Liver (tissue), 9 donors: ENCODE results near the gene CLIC6. TPM values are rescaled to one million over a fixed set of nuclear protein-coding genes. Genes with fewer than 3 reads are reported as not detected.

ENCODE experiments used
- DNase-seq: peaks from one replicate; pipeline ENCODE4 v3.0.0-alpha.2; 2017; ENCODE audit warnings: low spot score
- H3K27ac ChIP-seq, 2 donors: one replicate each; pipeline ENCODE4 v1.7.0; 2013; ENCODE audit warnings: inconsistent platforms in 2 of 2, low read length in 2 of 2, control low read depth in 1 of 2, low read depth in 1 of 2, mild to moderate bottlenecking in 1 of 2
- H3K27me3 ChIP-seq, 4 donors: one replicate each; pipeline versions ENCODE4 v1.6.1 to v1.7.0; 2013; ENCODE audit warnings: low read length in 3 of 4, inconsistent platforms in 1 of 4, mild to moderate bottlenecking in 1 of 4, moderate library complexity in 1 of 4; ENCODE audit not compliant: control insufficient read depth in 4 of 4, insufficient read depth in 4 of 4
- H3K36me3 ChIP-seq, 4 donors: one replicate each; pipeline versions ENCODE4 v1.6.1 to v1.7.0; 2013; ENCODE audit warnings: low read length in 3 of 4, mild to moderate bottlenecking in 3 of 4, low read depth in 1 of 4, moderate library complexity in 1 of 4; ENCODE audit not compliant: control insufficient read depth in 4 of 4, insufficient read depth in 3 of 4
- H3K4me1 ChIP-seq, 4 donors: one replicate each; pipeline versions ENCODE4 v1.6.1 to v1.7.0; 2013; ENCODE audit warnings: low read length in 3 of 4, mild to moderate bottlenecking in 3 of 4, moderate library complexity in 1 of 4; ENCODE audit not compliant: control insufficient read depth in 4 of 4, insufficient read depth in 4 of 4
- H3K4me3 ChIP-seq, 3 donors: one replicate each; pipeline versions ENCODE4 v1.6.1 to v1.7.0; 2013; ENCODE audit warnings: low read length in 3 of 3, control low read depth in 1 of 3, low read depth in 1 of 3, mild to moderate bottlenecking in 1 of 3
- H3K9ac ChIP-seq, 2 donors: one replicate each; pipeline ENCODE4 v1.7.0; 2013; ENCODE audit warnings: low read length in 2 of 2, mild to moderate bottlenecking in 2 of 2, moderate library complexity in 2 of 2, control low read depth in 1 of 2, low read depth in 1 of 2
- H3K9me3 ChIP-seq, 4 donors: one replicate each; pipeline versions ENCODE4 v1.6.1 to v1.7.0; 2013; ENCODE audit warnings: low read length in 3 of 4; ENCODE audit not compliant: control insufficient read depth in 4 of 4
- EGR1 ChIP-seq, 2 donors: IDR thresholded peaks; 2 replicates each; pipeline ENCODE4 v1.6.1; 2016 to 2018; ENCODE audit warnings: antibody characterized with exemption in 2 of 2, low read depth in 2 of 2
- FOXA1 ChIP-seq: IDR thresholded peaks from 2 replicates; pipeline ENCODE4 v1.6.1; 2016; ENCODE audit warnings: antibody characterized with exemption
- FOXA2 ChIP-seq: IDR thresholded peaks from 2 replicates; pipeline ENCODE4 v1.6.1; 2016; ENCODE audit warnings: antibody characterized with exemption
- GABPA ChIP-seq, 2 donors: IDR thresholded peaks in 1 of 2; conservative IDR thresholded peaks in 1 of 2; 2 replicates each; pipeline ENCODE4 v1.6.1; 2016; ENCODE audit warnings: antibody characterized with exemption in 2 of 2, mild to moderate bottlenecking in 1 of 2, moderate library complexity in 1 of 2
- HNF4A ChIP-seq, 2 donors: conservative IDR thresholded peaks; 2 replicates each; pipeline ENCODE4 v1.6.1; 2016; ENCODE audit warnings: antibody characterized with exemption in 2 of 2, mild to moderate bottlenecking in 2 of 2
- HNF4G ChIP-seq: IDR thresholded peaks from 2 replicates; pipeline ENCODE4 v1.6.1; 2016; ENCODE audit warnings: antibody characterized with exemption
- JUND ChIP-seq, 2 donors: IDR thresholded peaks; 2 replicates each; pipeline ENCODE4 v1.6.1; 2016; ENCODE audit warnings: antibody characterized with exemption in 2 of 2
- NR2F2 ChIP-seq: IDR thresholded peaks from 2 replicates; pipeline ENCODE4 v1.6.1; 2016; ENCODE audit warnings: antibody characterized with exemption
- RAD21 ChIP-seq, 2 donors: IDR thresholded peaks; 2 replicates each; pipeline ENCODE4 v1.6.1; 2016; ENCODE audit warnings: antibody characterized with exemption in 2 of 2, mild to moderate bottlenecking in 2 of 2
- RXRA ChIP-seq, 2 donors: IDR thresholded peaks; 2 replicates each; pipeline ENCODE4 v1.6.1; 2017 to 2018; ENCODE audit warnings: antibody characterized with exemption in 2 of 2, mild to moderate bottlenecking in 1 of 2
- SP1 ChIP-seq: IDR thresholded peaks from 2 replicates; pipeline ENCODE4 v1.6.1; 2018; ENCODE audit warnings: antibody characterized with exemption, mild to moderate bottlenecking
- TAF1 ChIP-seq: conservative IDR thresholded peaks from 2 replicates; pipeline ENCODE4 v1.6.1; 2016; ENCODE audit warnings: antibody characterized with exemption, mild to moderate bottlenecking
- YY1 ChIP-seq: IDR thresholded peaks from 2 replicates; pipeline ENCODE4 v1.6.1; 2016; ENCODE audit warnings: antibody characterized with exemption, mild to moderate bottlenecking
- WGBS: extraction: QIAGEN DNeasy Blood & Tissue Kit; methylation state at CpG from one replicate; pipeline ENCODE4 v1.1.7; 2013; 5-methylcytosine and 5-hydroxymethylcytosine counted together
- polyA plus RNA-seq, 2 donors: library from polyadenylated mRNA; stranded (reverse) in 1 of 2; unstranded in 1 of 2; fragments of 200-250 nt in 1 of 2; fragments of >200 nt in 1 of 2; fragmentation: Nextera tagmentation in 1 of 2; extraction: Ambion mirVana in 1 of 2; gene quantifications; one replicate each; pipeline versions ENCODE4 v1.2.1 to v1.2.3, GENCODE V29; 2013 to 2015
- total RNA-seq, 2 donors: library from RNA; depleted of rRNA; stranded (reverse); fragments of >200 nt; gene quantifications; one replicate each; pipeline ENCODE4 v1.2.3, GENCODE V29; 2014
- TF ChIP-seq, protein P1 (sequence below): IDR thresholded peaks from 2 replicates; pipeline ENCODE4 v1.6.1; 2016; ENCODE audit warnings: antibody characterized with exemption
- TF ChIP-seq, protein P2 (sequence below): IDR thresholded peaks from 2 replicates; pipeline ENCODE4 v1.6.1; 2016; ENCODE audit warnings: antibody characterized with exemption
- TF ChIP-seq, protein P3 (sequence below): IDR thresholded peaks from 2 replicates; pipeline ENCODE4 v1.6.1; 2016; ENCODE audit warnings: antibody characterized with exemption
- TF ChIP-seq, protein P4 (sequence below): fragments of 150-350 bp; IDR thresholded peaks from 2 replicates; pipeline ENCODE4 v1.5.1; 2017; ENCODE audit warnings: improper control_type of control experiment, low read depth, low read length; ENCODE audit not compliant: missing input control
- TF ChIP-seq, protein P5 (sequence below): IDR thresholded peaks from 2 replicates; pipeline ENCODE4 v1.6.1; 2016; ENCODE audit warnings: antibody characterized with exemption, mild to moderate bottlenecking
- donor health status: healthy.
- donor health status: healthy.
- donor health status: healthy.
- donor health status: healthy.
- donor health status: healthy.

The CLIC6 gene
- total and polyA plus RNA-seq, 4 donors = 0.05 to 0.59 (median 0.23) TPM

DNA sequence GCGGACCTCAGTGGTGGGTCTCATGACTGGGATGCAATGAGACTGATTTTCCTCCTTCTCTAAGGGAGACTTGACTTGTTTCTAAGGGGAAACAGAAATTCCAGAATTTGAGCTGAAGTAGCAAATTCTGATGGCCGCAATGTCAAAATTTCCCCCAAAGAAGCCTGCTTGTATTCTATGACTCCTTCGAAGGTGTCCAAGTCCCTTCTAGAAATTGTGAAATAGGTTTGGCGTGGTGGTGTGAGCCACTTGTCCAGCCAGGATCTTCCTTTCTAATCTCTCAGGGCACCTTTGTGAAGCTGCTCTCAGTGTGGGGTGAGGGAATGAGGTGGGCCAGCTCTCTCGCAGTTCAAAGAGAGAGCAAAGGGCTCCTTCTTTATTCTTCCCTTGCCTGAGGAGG is 19.9 kb downstream of the CLIC6 start:
- H3K4me1 ChIP-seq = peaks cover 0 to 3% (median 1%) of the 10 kb centered on the region in 4 donors
- TF ChIP-seq EGR1 (IDR thresholded peaks at IDR 0.05; ENCODE audit: low read depth in 2 of 2) (no peak), NR2F2 (no peak), GABPA (IDR thresholded peaks at IDR 0.05 in 1 of 2, conservative IDR thresholded peaks at IDR 0.05 in 1 of 2) (no peak), HNF4A (conservative IDR thresholded peaks at IDR 0.05) (no peak), SP1 (no peak), JUND (IDR thresholded peaks at IDR 0.05) (no peak), RXRA (IDR thresholded peaks at IDR 0.05) (no peak), FOXA1 (no peak), TAF1 (no peak), RAD21 (IDR thresholded peaks at IDR 0.05) (no peak), HNF4G (no peak), YY1 (no peak)
- TF ChIP-seq, protein P1, sequence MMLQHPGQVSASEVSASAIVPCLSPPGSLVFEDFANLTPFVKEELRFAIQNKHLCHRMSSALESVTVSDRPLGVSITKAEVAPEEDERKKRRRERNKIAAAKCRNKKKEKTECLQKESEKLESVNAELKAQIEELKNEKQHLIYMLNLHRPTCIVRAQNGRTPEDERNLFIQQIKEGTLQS = no peak
- TF ChIP-seq, protein P2, sequence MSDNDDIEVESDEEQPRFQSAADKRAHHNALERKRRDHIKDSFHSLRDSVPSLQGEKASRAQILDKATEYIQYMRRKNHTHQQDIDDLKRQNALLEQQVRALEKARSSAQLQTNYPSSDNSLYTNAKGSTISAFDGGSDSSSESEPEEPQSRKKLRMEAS = no peak
- TF ChIP-seq, protein P3, sequence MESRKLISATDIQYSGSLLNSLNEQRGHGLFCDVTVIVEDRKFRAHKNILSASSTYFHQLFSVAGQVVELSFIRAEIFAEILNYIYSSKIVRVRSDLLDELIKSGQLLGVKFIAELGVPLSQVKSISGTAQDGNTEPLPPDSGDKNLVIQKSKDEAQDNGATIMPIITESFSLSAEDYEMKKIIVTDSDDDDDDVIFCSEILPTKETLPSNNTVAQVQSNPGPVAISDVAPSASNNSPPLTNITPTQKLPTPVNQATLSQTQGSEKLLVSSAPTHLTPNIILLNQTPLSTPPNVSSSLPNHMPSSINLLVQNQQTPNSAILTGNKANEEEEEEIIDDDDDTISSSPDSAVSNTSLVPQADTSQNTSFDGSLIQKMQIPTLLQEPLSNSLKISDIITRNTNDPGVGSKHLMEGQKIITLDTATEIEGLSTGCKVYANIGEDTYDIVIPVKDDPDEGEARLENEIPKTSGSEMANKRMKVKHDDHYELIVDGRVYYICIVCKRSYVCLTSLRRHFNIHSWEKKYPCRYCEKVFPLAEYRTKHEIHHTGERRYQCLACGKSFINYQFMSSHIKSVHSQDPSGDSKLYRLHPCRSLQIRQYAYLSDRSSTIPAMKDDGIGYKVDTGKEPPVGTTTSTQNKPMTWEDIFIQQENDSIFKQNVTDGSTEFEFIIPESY = no peak
- H3K9ac ChIP-seq = no peak overlapping the region
- no peaks in the 10 kb centered on the region for H3K9me3 ChIP-seq
- 85% methylated on average over 5 of the region's 5 CpGs for WGBS
- no peaks in the 10 kb centered on the region for H3K36me3 ChIP-seq
- H3K4me3 ChIP-seq = no peak overlapping the region
- peaks cover 0 to 15% (median 0%) of the 10 kb centered on the region in 4 donors for H3K27me3 ChIP-seq
- DNase-seq = no peak
- no peak overlapping the region for H3K27ac ChIP-seq

DNA sequence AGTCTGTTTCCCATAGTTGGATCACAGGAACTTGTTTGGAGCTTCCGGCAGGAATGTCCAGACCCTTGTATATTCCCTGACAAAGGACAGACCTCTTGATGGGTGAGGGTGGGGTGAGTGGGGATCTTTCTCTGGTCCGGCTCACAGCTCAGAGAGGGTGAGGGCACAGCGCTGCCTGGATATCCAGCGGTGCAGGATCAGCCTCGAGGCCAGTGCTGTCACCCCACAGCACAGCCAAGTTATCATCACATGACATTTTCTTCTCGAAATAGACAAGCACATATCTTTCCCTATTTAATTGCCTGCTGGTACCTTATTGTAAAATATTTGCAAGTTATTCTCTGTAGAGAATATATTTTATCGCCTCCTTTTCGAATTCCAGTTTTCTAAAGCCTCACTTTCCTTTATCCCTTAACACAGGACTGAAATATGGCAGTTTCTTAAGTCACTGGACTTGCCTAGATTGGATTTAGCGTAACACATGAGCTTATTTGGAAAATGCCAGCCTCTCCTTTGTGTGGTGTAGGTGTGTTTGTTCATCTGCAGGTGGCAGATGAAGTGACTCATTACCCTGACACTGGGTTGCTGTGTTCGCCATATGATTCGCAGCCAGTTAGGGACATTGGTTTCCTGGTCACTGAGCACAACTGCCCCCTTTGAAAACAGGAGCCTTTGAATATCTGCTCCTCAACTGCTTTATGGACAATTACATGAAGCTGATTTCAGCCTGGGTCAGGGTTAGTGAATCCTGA is 21.4 kb downstream of the CLIC6 start:
- no peak for TF ChIP-seq RAD21 (IDR thresholded peaks at IDR 0.05)
- TF ChIP-seq, protein P4, sequence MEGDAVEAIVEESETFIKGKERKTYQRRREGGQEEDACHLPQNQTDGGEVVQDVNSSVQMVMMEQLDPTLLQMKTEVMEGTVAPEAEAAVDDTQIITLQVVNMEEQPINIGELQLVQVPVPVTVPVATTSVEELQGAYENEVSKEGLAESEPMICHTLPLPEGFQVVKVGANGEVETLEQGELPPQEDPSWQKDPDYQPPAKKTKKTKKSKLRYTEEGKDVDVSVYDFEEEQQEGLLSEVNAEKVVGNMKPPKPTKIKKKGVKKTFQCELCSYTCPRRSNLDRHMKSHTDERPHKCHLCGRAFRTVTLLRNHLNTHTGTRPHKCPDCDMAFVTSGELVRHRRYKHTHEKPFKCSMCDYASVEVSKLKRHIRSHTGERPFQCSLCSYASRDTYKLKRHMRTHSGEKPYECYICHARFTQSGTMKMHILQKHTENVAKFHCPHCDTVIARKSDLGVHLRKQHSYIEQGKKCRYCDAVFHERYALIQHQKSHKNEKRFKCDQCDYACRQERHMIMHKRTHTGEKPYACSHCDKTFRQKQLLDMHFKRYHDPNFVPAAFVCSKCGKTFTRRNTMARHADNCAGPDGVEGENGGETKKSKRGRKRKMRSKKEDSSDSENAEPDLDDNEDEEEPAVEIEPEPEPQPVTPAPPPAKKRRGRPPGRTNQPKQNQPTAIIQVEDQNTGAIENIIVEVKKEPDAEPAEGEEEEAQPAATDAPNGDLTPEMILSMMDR = no peak
- TF ChIP-seq NR2F2 = no peak
- no peak for TF ChIP-seq EGR1 (IDR thresholded peaks at IDR 0.05; ENCODE audit: low read depth in 2 of 2)
- TF ChIP-seq HNF4G = no peak
- TF ChIP-seq GABPA (IDR thresholded peaks at IDR 0.05 in 1 of 2, conservative IDR thresholded peaks at IDR 0.05 in 1 of 2) = no peak
- TF ChIP-seq TAF1 = no peak
- TF ChIP-seq, protein P2 = no peak
- no peak for TF ChIP-seq RXRA (IDR thresholded peaks at IDR 0.05)
- TF ChIP-seq HNF4A (conservative IDR thresholded peaks at IDR 0.05) = no peak
- TF ChIP-seq, protein P3 = no peak
- no peak for TF ChIP-seq FOXA1
- TF ChIP-seq JUND (IDR thresholded peaks at IDR 0.05) = no peak
- no peak for TF ChIP-seq SP1
- no peak for TF ChIP-seq YY1
- TF ChIP-seq, protein P5, sequence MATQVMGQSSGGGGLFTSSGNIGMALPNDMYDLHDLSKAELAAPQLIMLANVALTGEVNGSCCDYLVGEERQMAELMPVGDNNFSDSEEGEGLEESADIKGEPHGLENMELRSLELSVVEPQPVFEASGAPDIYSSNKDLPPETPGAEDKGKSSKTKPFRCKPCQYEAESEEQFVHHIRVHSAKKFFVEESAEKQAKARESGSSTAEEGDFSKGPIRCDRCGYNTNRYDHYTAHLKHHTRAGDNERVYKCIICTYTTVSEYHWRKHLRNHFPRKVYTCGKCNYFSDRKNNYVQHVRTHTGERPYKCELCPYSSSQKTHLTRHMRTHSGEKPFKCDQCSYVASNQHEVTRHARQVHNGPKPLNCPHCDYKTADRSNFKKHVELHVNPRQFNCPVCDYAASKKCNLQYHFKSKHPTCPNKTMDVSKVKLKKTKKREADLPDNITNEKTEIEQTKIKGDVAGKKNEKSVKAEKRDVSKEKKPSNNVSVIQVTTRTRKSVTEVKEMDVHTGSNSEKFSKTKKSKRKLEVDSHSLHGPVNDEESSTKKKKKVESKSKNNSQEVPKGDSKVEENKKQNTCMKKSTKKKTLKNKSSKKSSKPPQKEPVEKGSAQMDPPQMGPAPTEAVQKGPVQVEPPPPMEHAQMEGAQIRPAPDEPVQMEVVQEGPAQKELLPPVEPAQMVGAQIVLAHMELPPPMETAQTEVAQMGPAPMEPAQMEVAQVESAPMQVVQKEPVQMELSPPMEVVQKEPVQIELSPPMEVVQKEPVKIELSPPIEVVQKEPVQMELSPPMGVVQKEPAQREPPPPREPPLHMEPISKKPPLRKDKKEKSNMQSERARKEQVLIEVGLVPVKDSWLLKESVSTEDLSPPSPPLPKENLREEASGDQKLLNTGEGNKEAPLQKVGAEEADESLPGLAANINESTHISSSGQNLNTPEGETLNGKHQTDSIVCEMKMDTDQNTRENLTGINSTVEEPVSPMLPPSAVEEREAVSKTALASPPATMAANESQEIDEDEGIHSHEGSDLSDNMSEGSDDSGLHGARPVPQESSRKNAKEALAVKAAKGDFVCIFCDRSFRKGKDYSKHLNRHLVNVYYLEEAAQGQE = no peak
- no peak for TF ChIP-seq FOXA2
- H3K36me3 ChIP-seq = no peaks in the 10 kb centered on the region
- WGBS = 73% methylated on average over 11 of the region's 11 CpGs
- DNase-seq = no peak
- peaks cover 0 to 3% (median 1%) of the 10 kb centered on the region in 4 donors for H3K4me1 ChIP-seq
- H3K9ac ChIP-seq = no peak overlapping the region
- no peaks in the 10 kb centered on the region for H3K9me3 ChIP-seq
- H3K4me3 ChIP-seq = no peak overlapping the region
- H3K27ac ChIP-seq = no peak overlapping the region
- H3K27me3 ChIP-seq = peaks cover 0 to 13% (median 0%) of the 10 kb centered on the region in 4 donors
